Lower leg skin (tissue), 3 donors: ENCODE results near the gene C2orf76.
"Not testable (repeated sequence)": the region's sequence is repeated elsewhere in the genome, so short reads cannot be mapped to it uniquely, and the experiment has no call there.

ENCODE experiments used
- POLR2A ChIP-seq, 2 donors: fragments of 450-650 bp; IDR thresholded peaks; one replicate each; pipeline ENCODE4 v1.6.1; 2016 to 2017; ENCODE audit warnings: antibody characterized with exemption in 2 of 2, mild to moderate bottlenecking in 1 of 2, moderate library complexity in 1 of 2
- TF ChIP-seq, protein P1 (sequence below), 3 donors: fragments of 450-650 bp; IDR thresholded peaks; one replicate each; pipeline ENCODE4 v1.5.1; 2016; ENCODE audit warnings: antibody characterized with exemption in 3 of 3, mild to moderate bottlenecking in 3 of 3, moderate library complexity in 2 of 3

DNA sequence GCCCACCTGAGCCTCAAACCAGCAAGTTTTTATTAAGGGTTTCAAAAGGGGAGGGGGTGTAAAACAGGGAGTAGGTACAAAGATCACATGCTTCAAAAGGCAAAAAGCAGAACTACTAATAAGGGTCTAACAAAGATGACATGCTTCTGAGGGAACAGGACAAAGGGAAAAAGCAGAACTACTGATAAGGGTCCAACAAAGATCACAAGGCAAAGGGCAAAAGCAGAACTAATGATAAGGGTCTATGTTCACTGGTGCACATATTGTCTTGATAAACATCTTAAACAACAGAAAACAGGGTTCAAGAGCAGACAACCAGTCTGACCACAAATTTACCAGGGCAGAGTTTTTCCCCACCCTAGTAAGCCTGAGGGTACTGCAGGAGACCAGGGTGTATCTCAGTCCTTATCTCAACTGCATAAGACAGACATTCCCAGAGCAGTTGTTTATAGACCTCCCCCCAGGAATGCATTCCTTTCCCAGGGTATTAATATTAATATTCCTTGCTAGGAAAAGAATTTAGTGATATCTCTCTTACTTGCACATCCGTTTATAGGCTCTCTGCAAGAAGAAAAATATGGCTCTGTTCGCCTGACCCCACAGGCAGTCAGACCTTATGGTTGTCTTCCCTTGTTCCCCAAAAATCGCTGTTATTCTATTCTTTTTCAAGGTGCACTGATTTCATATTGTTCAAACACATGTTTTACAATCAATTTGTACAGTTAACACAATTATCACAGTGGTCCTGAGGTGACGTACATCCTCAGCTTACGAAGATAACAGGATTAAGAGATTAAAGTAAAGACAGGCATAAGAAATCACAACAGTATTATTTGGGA is 7.5 kb upstream of the C2orf76 start:
- not testable (repeated sequence) for TF ChIP-seq POLR2A (IDR thresholded peaks at IDR 0.05)
- TF ChIP-seq, protein P1, sequence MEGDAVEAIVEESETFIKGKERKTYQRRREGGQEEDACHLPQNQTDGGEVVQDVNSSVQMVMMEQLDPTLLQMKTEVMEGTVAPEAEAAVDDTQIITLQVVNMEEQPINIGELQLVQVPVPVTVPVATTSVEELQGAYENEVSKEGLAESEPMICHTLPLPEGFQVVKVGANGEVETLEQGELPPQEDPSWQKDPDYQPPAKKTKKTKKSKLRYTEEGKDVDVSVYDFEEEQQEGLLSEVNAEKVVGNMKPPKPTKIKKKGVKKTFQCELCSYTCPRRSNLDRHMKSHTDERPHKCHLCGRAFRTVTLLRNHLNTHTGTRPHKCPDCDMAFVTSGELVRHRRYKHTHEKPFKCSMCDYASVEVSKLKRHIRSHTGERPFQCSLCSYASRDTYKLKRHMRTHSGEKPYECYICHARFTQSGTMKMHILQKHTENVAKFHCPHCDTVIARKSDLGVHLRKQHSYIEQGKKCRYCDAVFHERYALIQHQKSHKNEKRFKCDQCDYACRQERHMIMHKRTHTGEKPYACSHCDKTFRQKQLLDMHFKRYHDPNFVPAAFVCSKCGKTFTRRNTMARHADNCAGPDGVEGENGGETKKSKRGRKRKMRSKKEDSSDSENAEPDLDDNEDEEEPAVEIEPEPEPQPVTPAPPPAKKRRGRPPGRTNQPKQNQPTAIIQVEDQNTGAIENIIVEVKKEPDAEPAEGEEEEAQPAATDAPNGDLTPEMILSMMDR (IDR thresholded peaks at IDR 0.05) = not testable (repeated sequence)
